Kidney epithelial cell (primary cell): ENCODE results near the gene SPRED2. TPM values are rescaled to one million over a fixed set of nuclear protein-coding genes. Genes with fewer than 3 reads are reported as not detected.

Experiments
- DNase-seq: peaks from one replicate; pipeline ENCODE4 v3.0.0-alpha.2; 2010; ENCODE audit warnings: low read depth
- H3K27me3 ChIP-seq: 2 replicates; pipeline ENCODE4 v1.6.0; 2011; ENCODE audit warnings: low read length; ENCODE audit not compliant: control insufficient read depth, insufficient read depth
- H3K36me3 ChIP-seq: 2 replicates; pipeline ENCODE4 v1.5.1; 2011; ENCODE audit warnings: low read length; ENCODE audit not compliant: control insufficient read depth, insufficient read depth
- H3K4me3 ChIP-seq: 2 replicates; pipeline ENCODE4 v1.5.1; 2011; ENCODE audit warnings: low read depth, mild to moderate bottlenecking, control low read depth, low read length
- CTCF ChIP-seq: IDR thresholded peaks from 2 replicates; pipeline ENCODE4 v1.5.1; 2011; ENCODE audit warnings: mild to moderate bottlenecking, moderate library complexity, low read length, control low read depth, inconsistent platforms; ENCODE audit not compliant: insufficient read depth, poor library complexity, severe bottlenecking
- total RNA-seq: library from RNA; depleted of rRNA; stranded (reverse); fragments of >200 nt; gene quantifications from 2 replicates; pipeline ENCODE4 v1.2.3, GENCODE V29; 2015

The SPRED2 gene
- total RNA-seq, 1 donor from 2014 or later: 18.4 TPM

- TF ChIP-seq CTCF: no peak
- Histone ChIP-seq H3K4me3 (no peak overlapping the region), H3K36me3 (no peaks in the 10 kb centered on the region), H3K27me3 (no peaks in the 10 kb centered on the region)
- DNase-seq: no peak
Measured at GRCh38 chr2:65370387-65371073, 61.9 kb downstream of the SPRED2 start.

- no peak for TF ChIP-seq CTCF
- Histone ChIP-seq H3K36me3 (no peaks in the 10 kb centered on the region), H3K4me3 (no peak overlapping the region), H3K27me3 (no peaks in the 10 kb centered on the region)
- no peak for DNase-seq
Measured at GRCh38 chr2:65369980-65370379, 62.4 kb downstream of the SPRED2 start.

GRCh38 chr2:65369574-65369973 lies 62.8 kb downstream of the SPRED2 start:
- DNase-seq: no peak
- TF ChIP-seq CTCF: no peak
- no peak overlapping the region for H3K4me3 ChIP-seq
- no peaks in the 10 kb centered on the region for H3K36me3 ChIP-seq
- no peaks in the 10 kb centered on the region for H3K27me3 ChIP-seq

- DNase-seq: no peak
- no peak for TF ChIP-seq CTCF
- no peak overlapping the region for H3K4me3 ChIP-seq
Measured at GRCh38 chr2:65368468-65368867, 63.9 kb downstream of the SPRED2 start.

GRCh38 chr2:65367524-65367923 lies 64.9 kb downstream of the SPRED2 start:
- H3K36me3 ChIP-seq: no peaks in the 10 kb centered on the region
- no peaks in the 10 kb centered on the region for H3K27me3 ChIP-seq
- peak; percentile 59 for DNase-seq
- TF ChIP-seq CTCF: no peak
- H3K4me3 ChIP-seq: no peak overlapping the region

More at GRCh38 chr2:65368468-65368867, 63.9 kb downstream of the SPRED2 start:
- H3K27me3 ChIP-seq: no peaks in the 10 kb centered on the region
- H3K36me3 ChIP-seq: no peaks in the 10 kb centered on the region

- Histone ChIP-seq H3K4me3 (no peak overlapping the region), H3K36me3 (no peaks in the 10 kb centered on the region), H3K27me3 (no peaks in the 10 kb centered on the region)
- DNase-seq: peak; percentile 89
- TF ChIP-seq CTCF: no peak
Measured at GRCh38 chr2:65366595-65367125, 65.7 kb downstream of the SPRED2 start.
